ENCODE measurements around the gene ARHGEF4. TPM values are rescaled to one million over a fixed set of nuclear protein-coding genes. Genes with fewer than 3 reads are reported as not detected.

The ARHGEF4 gene
- total RNA-seq, 1 donor from 2014 or later = 2.6 TPM

DNA sequence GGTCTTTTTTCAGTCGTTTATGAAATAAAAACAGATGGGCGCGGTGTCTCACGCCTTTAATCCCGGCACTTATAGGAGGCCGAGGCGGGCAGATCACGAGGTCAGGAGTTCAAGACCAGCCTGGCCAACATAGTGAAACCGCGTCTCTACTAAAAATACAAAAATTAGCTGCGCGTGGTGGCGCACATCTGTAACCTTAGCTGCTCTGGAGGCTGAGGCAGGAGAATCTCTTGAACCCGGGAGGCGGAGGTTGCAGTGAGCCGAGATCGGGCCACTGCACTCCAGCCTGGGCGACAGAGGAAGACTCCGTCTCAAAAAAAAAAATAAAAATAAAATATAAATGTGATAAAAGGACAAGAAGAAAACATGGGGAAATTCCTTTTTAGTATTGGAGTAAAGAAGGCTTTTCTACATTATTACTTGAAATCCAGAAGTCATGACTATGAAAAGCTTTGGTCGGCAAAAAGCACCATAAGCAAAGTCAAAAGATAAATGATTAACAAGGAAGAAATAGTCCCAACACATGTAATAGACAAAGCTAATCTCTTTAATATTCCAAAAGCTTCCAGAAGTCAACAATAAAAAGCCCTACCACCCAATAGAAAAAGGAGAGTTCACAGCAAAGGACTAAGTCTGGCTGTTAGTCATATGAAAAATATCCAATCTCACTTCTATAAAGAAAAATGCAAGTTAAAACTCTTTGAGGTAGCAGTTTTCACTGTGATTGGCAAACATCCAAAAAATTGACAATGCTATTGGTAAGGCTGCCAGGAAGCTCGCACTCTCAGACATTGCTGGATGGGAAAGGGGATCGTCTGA is 258.0 kb downstream of the ARHGEF4 start:
- peak overlapping the region; percentile 91 for H3K4me3 Mint-ChIP-seq (ENCODE audit: unreplicated experiment)
- no peaks in the 10 kb centered on the region for H3K9me3 Mint-ChIP-seq (ENCODE audit: unreplicated experiment)
- DNase-seq (ENCODE audit: extremely low spot score, unreplicated experiment) = no peak
- H3K27me3 Mint-ChIP-seq (ENCODE audit: unreplicated experiment) = no peaks in the 10 kb centered on the region
- H3K36me3 Mint-ChIP-seq (ENCODE audit: unreplicated experiment) = peaks cover 3% of the 10 kb centered on the region
- H3K4me1 Mint-ChIP-seq (ENCODE audit: unreplicated experiment) = peaks cover 18% of the 10 kb centered on the region
- TF ChIP-seq, protein P1, sequence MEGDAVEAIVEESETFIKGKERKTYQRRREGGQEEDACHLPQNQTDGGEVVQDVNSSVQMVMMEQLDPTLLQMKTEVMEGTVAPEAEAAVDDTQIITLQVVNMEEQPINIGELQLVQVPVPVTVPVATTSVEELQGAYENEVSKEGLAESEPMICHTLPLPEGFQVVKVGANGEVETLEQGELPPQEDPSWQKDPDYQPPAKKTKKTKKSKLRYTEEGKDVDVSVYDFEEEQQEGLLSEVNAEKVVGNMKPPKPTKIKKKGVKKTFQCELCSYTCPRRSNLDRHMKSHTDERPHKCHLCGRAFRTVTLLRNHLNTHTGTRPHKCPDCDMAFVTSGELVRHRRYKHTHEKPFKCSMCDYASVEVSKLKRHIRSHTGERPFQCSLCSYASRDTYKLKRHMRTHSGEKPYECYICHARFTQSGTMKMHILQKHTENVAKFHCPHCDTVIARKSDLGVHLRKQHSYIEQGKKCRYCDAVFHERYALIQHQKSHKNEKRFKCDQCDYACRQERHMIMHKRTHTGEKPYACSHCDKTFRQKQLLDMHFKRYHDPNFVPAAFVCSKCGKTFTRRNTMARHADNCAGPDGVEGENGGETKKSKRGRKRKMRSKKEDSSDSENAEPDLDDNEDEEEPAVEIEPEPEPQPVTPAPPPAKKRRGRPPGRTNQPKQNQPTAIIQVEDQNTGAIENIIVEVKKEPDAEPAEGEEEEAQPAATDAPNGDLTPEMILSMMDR (IDR thresholded peaks at IDR 0.05) = no peak
- peak overlapping the region; percentile 94 for H3K27ac Mint-ChIP-seq (ENCODE audit: unreplicated experiment)

Other genes with a start within 250 kb of the ARHGEF4 start
- gene CFC1, start 237.3 kb upstream of the ARHGEF4 start, total RNA-seq = not detected in 2 replicates
- gene POTEJ, start 225.5 kb upstream of the ARHGEF4 start, total RNA-seq = not detected in 2 replicates
- gene GPR148, start 107.8 kb upstream of the ARHGEF4 start, total RNA-seq = not detected in 2 replicates
- gene AMER3, start 81.4 kb upstream of the ARHGEF4 start, total RNA-seq = not detected in 2 replicates

Measured in osteocyte (in vitro differentiated cells).